ACC112 (cell line): ENCODE results near the gene APOC3.

Experiments used
- H2AFZ ChIP-seq: fragments of 200-600 bp; sonication (generic); one replicate; pipeline ENCODE4 v1.6.0; 2017; ENCODE audit warnings: antibody characterized with exemption, low read length; ENCODE audit not compliant: unreplicated experiment
- H3K27ac ChIP-seq: fragments of 200-600 bp; sonication (generic); 2 replicates; pipeline ENCODE4 v1.5.1; 2014; ENCODE audit warnings: low read depth, mild to moderate bottlenecking, antibody characterized with exemption, low read length, moderate library complexity
- H3K27me3 ChIP-seq: fragments of 200-600 bp; sonication (generic); 2 replicates; pipeline ENCODE4 v1.6.1; 2014; ENCODE audit warnings: mild to moderate bottlenecking, antibody characterized with exemption, low read length, moderate library complexity, mixed read lengths; ENCODE audit not compliant: insufficient read depth
- H3K36me3 ChIP-seq: fragments of 200-600 bp; sonication (generic); 2 replicates; pipeline ENCODE4 v1.6.1; 2016; ENCODE audit warnings: mild to moderate bottlenecking, antibody characterized with exemption, low read length, moderate library complexity, mixed read lengths; ENCODE audit not compliant: insufficient read depth
- H3K4me1 ChIP-seq: fragments of 200-600 bp; sonication (generic); one replicate; pipeline ENCODE4 v1.6.1; 2016; ENCODE audit warnings: low read length, mixed read lengths; ENCODE audit not compliant: insufficient read depth, unreplicated experiment, control insufficient read depth
- H3K4me3 ChIP-seq: fragments of 200-600 bp; sonication (generic); 2 replicates; pipeline ENCODE4 v1.5.1; 2014; ENCODE audit warnings: mild to moderate bottlenecking, low read depth, low read length
- H3K79me2 ChIP-seq: fragments of 200-600 bp; sonication (generic); one replicate; pipeline ENCODE4 v1.6.0; 2016; ENCODE audit warnings: low read length; ENCODE audit not compliant: control insufficient read depth, unreplicated experiment, insufficient read depth

The APOC3 gene

GRCh38 chr11:116862951-116863350 lies 33.2 kb downstream of the APOC3 start:
- Histone ChIP-seq H3K4me1 (peaks cover 13% of the 10 kb centered on the region), H3K27ac (no peak overlapping the region), H3K79me2 (no peaks in the 10 kb centered on the region)

GRCh38 chr11:116864531-116864930 lies 34.8 kb downstream of the APOC3 start:
- Histone ChIP-seq H3K27me3 (no peaks in the 10 kb centered on the region), H3K79me2 (no peaks in the 10 kb centered on the region), H3K4me3 (no peak overlapping the region), H3K4me1 (peaks cover 13% of the 10 kb centered on the region), H2AFZ (no peak overlapping the region), H3K36me3 (peaks cover 30% of the 10 kb centered on the region), H3K27ac (no peak overlapping the region)

More at GRCh38 chr11:116862951-116863350, 33.2 kb downstream of the APOC3 start:
- Histone ChIP-seq H3K36me3 (peaks cover 27% of the 10 kb centered on the region), H3K4me3 (no peak overlapping the region), H2AFZ (no peak overlapping the region), H3K27me3 (no peaks in the 10 kb centered on the region)

GRCh38 chr11:116865696-116866095 lies 36.0 kb downstream of the APOC3 start:
- no peaks in the 10 kb centered on the region for H3K79me2 ChIP-seq
- H3K4me1 ChIP-seq: peaks cover 15% of the 10 kb centered on the region
- no peak overlapping the region for H3K27ac ChIP-seq
- no peak overlapping the region for H2AFZ ChIP-seq
- peaks cover 27% of the 10 kb centered on the region for H3K36me3 ChIP-seq
- H3K27me3 ChIP-seq: no peaks in the 10 kb centered on the region
- no peak overlapping the region for H3K4me3 ChIP-seq

- peaks cover 17% of the 10 kb centered on the region for H3K4me1 ChIP-seq
- no peak overlapping the region for H3K27ac ChIP-seq
- no peaks in the 10 kb centered on the region for H3K27me3 ChIP-seq
- H3K79me2 ChIP-seq: no peaks in the 10 kb centered on the region
- no peak overlapping the region for H2AFZ ChIP-seq
- H3K36me3 ChIP-seq: peaks cover 22% of the 10 kb centered on the region
- no peak overlapping the region for H3K4me3 ChIP-seq
These were observed 37.2 kb downstream of the APOC3 start for GRCh38 chr11:116866804-116867455.

GRCh38 chr11:116867619-116868018 lies 37.9 kb downstream of the APOC3 start:
- H3K36me3 ChIP-seq: peaks cover 22% of the 10 kb centered on the region

GRCh38 chr11:116868066-116868465 lies 38.4 kb downstream of the APOC3 start:
- no peak overlapping the region for H2AFZ ChIP-seq
- H3K79me2 ChIP-seq: no peaks in the 10 kb centered on the region
- no peaks in the 10 kb centered on the region for H3K27me3 ChIP-seq
- H3K27ac ChIP-seq: no peak overlapping the region
- peaks cover 18% of the 10 kb centered on the region for H3K4me1 ChIP-seq
- H3K4me3 ChIP-seq: no peak overlapping the region
- peaks cover 22% of the 10 kb centered on the region for H3K36me3 ChIP-seq

More at GRCh38 chr11:116867619-116868018, 37.9 kb downstream of the APOC3 start:
- Histone ChIP-seq H3K4me3 (no peak overlapping the region), H3K27me3 (no peaks in the 10 kb centered on the region), H2AFZ (no peak overlapping the region), H3K4me1 (peaks cover 18% of the 10 kb centered on the region), H3K79me2 (no peaks in the 10 kb centered on the region), H3K27ac (no peak overlapping the region)

GRCh38 chr11:116869610-116870009 lies 39.9 kb downstream of the APOC3 start:
- Histone ChIP-seq H3K4me3 (no peak overlapping the region), H3K4me1 (peaks cover 23% of the 10 kb centered on the region), H3K27ac (no peak overlapping the region), H3K79me2 (no peaks in the 10 kb centered on the region), H3K27me3 (no peaks in the 10 kb centered on the region), H3K36me3 (peaks cover 30% of the 10 kb centered on the region), H2AFZ (no peak overlapping the region)

- H3K4me1 ChIP-seq: peaks cover 28% of the 10 kb centered on the region
- H3K79me2 ChIP-seq: no peaks in the 10 kb centered on the region
- H3K36me3 ChIP-seq: peaks cover 30% of the 10 kb centered on the region
- H3K27ac ChIP-seq: no peak overlapping the region
- no peak overlapping the region for H2AFZ ChIP-seq
- H3K27me3 ChIP-seq: no peaks in the 10 kb centered on the region
- no peak overlapping the region for H3K4me3 ChIP-seq
These were observed 40.3 kb downstream of the APOC3 start for GRCh38 chr11:116870054-116870453.

- H3K27me3 ChIP-seq: no peaks in the 10 kb centered on the region
- no peaks in the 10 kb centered on the region for H3K79me2 ChIP-seq
- no peak overlapping the region for H3K4me3 ChIP-seq
- H3K4me1 ChIP-seq: peaks cover 29% of the 10 kb centered on the region
- peak overlapping the region; percentile 70 for H3K27ac ChIP-seq
- H3K36me3 ChIP-seq: peaks cover 38% of the 10 kb centered on the region
- peak overlapping the region; percentile 29 for H2AFZ ChIP-seq
These were observed 41.5 kb downstream of the APOC3 start for GRCh38 chr11:116871248-116871647.

GRCh38 chr11:116873381-116873780 lies 43.7 kb downstream of the APOC3 start:
- no peaks in the 10 kb centered on the region for H3K79me2 ChIP-seq
- H3K4me1 ChIP-seq: peaks cover 29% of the 10 kb centered on the region
- H3K36me3 ChIP-seq: peaks cover 21% of the 10 kb centered on the region; the same call in 1 of the 2 replicates

GRCh38 chr11:116874251-116874650 lies 44.5 kb downstream of the APOC3 start:
- peaks cover 29% of the 10 kb centered on the region for H3K4me1 ChIP-seq

More at GRCh38 chr11:116873381-116873780, 43.7 kb downstream of the APOC3 start:
- Histone ChIP-seq H3K27me3 (no peaks in the 10 kb centered on the region), H2AFZ (no peak overlapping the region), H3K27ac (no peak overlapping the region), H3K4me3 (no peak overlapping the region)

More at GRCh38 chr11:116874251-116874650, 44.5 kb downstream of the APOC3 start:
- Histone ChIP-seq H3K4me3 (no peak overlapping the region), H3K27ac (peak overlapping the region; percentile 17; the same call in 1 of the 2 replicates), H3K79me2 (no peaks in the 10 kb centered on the region), H2AFZ (no peak overlapping the region), H3K36me3 (peaks cover 16% of the 10 kb centered on the region; the same call in 1 of the 2 replicates), H3K27me3 (no peaks in the 10 kb centered on the region)
